ENCODE data around the gene YKT6. TPM values are rescaled to one million over a fixed set of nuclear protein-coding genes. Genes with fewer than 3 reads are reported as not detected.

The YKT6 gene
- total and polyA plus RNA-seq, 2 donors (not counting 1 experiment from before 2014, with no cell fraction given) = 36.5 to 62.3 TPM

GRCh38 chr7:44194069-44194468 is 6.7 kb upstream of the YKT6 start:
- Histone ChIP-seq H4K20me1 (ENCODE audit: control insufficient read depth, insufficient read depth, low read length, poor library complexity, severe bottlenecking) (no peaks in the 10 kb centered on the region), H3K9me3 (ENCODE audit: control extremely low read depth in 1 of 3, control insufficient read depth in 2 of 3, insufficient read depth in 1 of 3, low read length in 2 of 3) (no peaks in the 10 kb centered on the region), H3K36me3 (replicated peaks in 1 of 2; ENCODE audit: control extremely low read depth in 1 of 2, control insufficient read depth in 1 of 2, extremely low read depth in 1 of 2, insufficient read depth in 2 of 2, low read length in 1 of 2) (no peaks in the 10 kb centered on the region), H2AFZ (ENCODE audit: insufficient read depth, low read depth, low read length, poor library complexity, severe bottlenecking) (no peak overlapping the region), H3K4me3 (ENCODE audit: control extremely low read depth in 1 of 5, extremely low read depth in 1 of 5, insufficient read depth in 1 of 5, low read depth in 2 of 5, low read length in 4 of 5) (no peak overlapping the region), H3K27ac (ENCODE audit: low read length in 2 of 2) (no peak overlapping the region), H3K4me2 (replicated peaks; ENCODE audit: low read depth, low read length, poor library complexity, severe bottlenecking) (no peak overlapping the region), H3K9ac (ENCODE audit: low read length) (no peak overlapping the region), H3K4me1 (ENCODE audit: control insufficient read depth in 2 of 2, insufficient read depth in 2 of 2, low read length in 2 of 2) (no peaks in the 10 kb centered on the region), H3K79me2 (ENCODE audit: control insufficient read depth, insufficient read depth, low read length) (no peaks in the 10 kb centered on the region), H3K27me3 (replicated peaks in 1 of 4; ENCODE audit: control extremely low read depth in 1 of 4, control insufficient read depth in 3 of 4, insufficient read depth in 4 of 4, low read length in 3 of 4) (no peaks in the 10 kb centered on the region)
- Mint-ChIP-seq H3K27ac (no peak overlapping the region), H3K9me3 (ENCODE audit: insufficient read depth) (no peaks in the 10 kb centered on the region), H3K4me1 (no peaks in the 10 kb centered on the region), H3K4me3 (no peak overlapping the region), H3K27me3 (peaks cover 22% of the 10 kb centered on the region)
- TF ChIP-seq EZH2 (IDR thresholded peaks at IDR 0.05; ENCODE audit: borderline replicate concordance, insufficient read depth, low read depth, low read length, poor library complexity, severe bottlenecking) = no peak
- TF ChIP-seq CTCF (IDR thresholded peaks at IDR 0.05) = no peak
- DNase-seq (no peak), ATAC-seq (ENCODE audit: low read depth) (no peak)
- ChIA-PET CTCF (no interaction called here), POLR2A (no interaction called here)
- intact Hi-C loops (cut with micrococcal nuclease) = no loop called here
- 79% methylated on average over 2 of the region's 2 CpGs for WGBS (ENCODE audit: insufficient coverage)

GRCh38 chr7:44194562-44195145 is 6.1 kb upstream of the YKT6 start:
- H3K79me2 ChIP-seq (ENCODE audit: control insufficient read depth, insufficient read depth, low read length) = no peaks in the 10 kb centered on the region
- no peak overlapping the region for H3K27ac ChIP-seq (ENCODE audit: low read length in 2 of 2)
- DNase-seq (no peak), ATAC-seq (ENCODE audit: low read depth) (no peak)
- Mint-ChIP-seq H3K27me3 (peaks cover 22% of the 10 kb centered on the region), H3K27ac (no peak overlapping the region), H3K4me1 (no peaks in the 10 kb centered on the region), H3K4me3 (no peak overlapping the region), H3K9me3 (ENCODE audit: insufficient read depth) (no peaks in the 10 kb centered on the region)
- POLR2A ChIA-PET = no interaction called here
- intact Hi-C loops (cut with micrococcal nuclease) = no loop called here
- H3K27me3 ChIP-seq (replicated peaks in 1 of 4; ENCODE audit: control extremely low read depth in 1 of 4, control insufficient read depth in 3 of 4, insufficient read depth in 4 of 4, low read length in 3 of 4) = no peaks in the 10 kb centered on the region
- no peaks in the 10 kb centered on the region for H4K20me1 ChIP-seq (ENCODE audit: control insufficient read depth, insufficient read depth, low read length, poor library complexity, severe bottlenecking)
- no peak overlapping the region for H3K4me2 ChIP-seq (replicated peaks; ENCODE audit: low read depth, low read length, poor library complexity, severe bottlenecking)
- no peaks in the 10 kb centered on the region for H3K4me1 ChIP-seq (ENCODE audit: control insufficient read depth in 2 of 2, insufficient read depth in 2 of 2, low read length in 2 of 2)
- no peak overlapping the region for H2AFZ ChIP-seq (ENCODE audit: insufficient read depth, low read depth, low read length, poor library complexity, severe bottlenecking)
- CTCF ChIA-PET = no interaction called here
- no peaks in the 10 kb centered on the region for H3K36me3 ChIP-seq (replicated peaks in 1 of 2; ENCODE audit: control extremely low read depth in 1 of 2, control insufficient read depth in 1 of 2, extremely low read depth in 1 of 2, insufficient read depth in 2 of 2, low read length in 1 of 2)
- 93% methylated on average over 3 of the region's 3 CpGs for WGBS (ENCODE audit: insufficient coverage)
- no peak overlapping the region for H3K9ac ChIP-seq (ENCODE audit: low read length)
- TF ChIP-seq EZH2 (IDR thresholded peaks at IDR 0.05; ENCODE audit: borderline replicate concordance, insufficient read depth, low read depth, low read length, poor library complexity, severe bottlenecking) = no peak
- TF ChIP-seq CTCF (IDR thresholded peaks at IDR 0.05) = no peak
- H3K9me3 ChIP-seq (ENCODE audit: control extremely low read depth in 1 of 3, control insufficient read depth in 2 of 3, insufficient read depth in 1 of 3, low read length in 2 of 3) = no peaks in the 10 kb centered on the region
- no peak overlapping the region for H3K4me3 ChIP-seq (ENCODE audit: control extremely low read depth in 1 of 5, extremely low read depth in 1 of 5, insufficient read depth in 1 of 5, low read depth in 2 of 5, low read length in 4 of 5)

Measured in B cell (primary cell).